ENCODE results near the gene NUDT4. TPM values are rescaled to one million over a fixed set of nuclear protein-coding genes. Genes with fewer than 3 reads are reported as not detected.
"Not testable (repeated sequence)": the region's sequence is repeated elsewhere in the genome, so short reads cannot be mapped to it uniquely, and the experiment has no call there.

The NUDT4 gene
- polyA plus RNA-seq, 1 experiment = 77.7 TPM

- POLR2A ChIA-PET = no interaction called here
- Histone ChIP-seq H3K4me3 (ENCODE audit: low read depth, low read length) (no peak overlapping the region), H3K27me3 (ENCODE audit: control insufficient read depth, insufficient read depth, low read length) (no peaks in the 10 kb centered on the region), H3K9me3 (ENCODE audit: control insufficient read depth, insufficient read depth, low read length) (no peaks in the 10 kb centered on the region), H3K27ac (ENCODE audit: low read depth, low read length) (no peak overlapping the region)
- CTCF ChIA-PET = interaction anchor here (0.9 to 1.2 kb wide), 3 partner anchors 10 to 672 kb away, joined by 3 to 12 read pairs (median 3); no protein-coding TSS in a partner anchor
- no peak for TF ChIP-seq CTCF (IDR thresholded peaks at IDR 0.05; ENCODE audit: low read depth, low read length)
- DNase-seq (ENCODE audit: low read depth, low spot score) = no peak
Observed at GRCh38 chr12:93429852-93430251, 52.1 kb downstream of the NUDT4 start.

DNA sequence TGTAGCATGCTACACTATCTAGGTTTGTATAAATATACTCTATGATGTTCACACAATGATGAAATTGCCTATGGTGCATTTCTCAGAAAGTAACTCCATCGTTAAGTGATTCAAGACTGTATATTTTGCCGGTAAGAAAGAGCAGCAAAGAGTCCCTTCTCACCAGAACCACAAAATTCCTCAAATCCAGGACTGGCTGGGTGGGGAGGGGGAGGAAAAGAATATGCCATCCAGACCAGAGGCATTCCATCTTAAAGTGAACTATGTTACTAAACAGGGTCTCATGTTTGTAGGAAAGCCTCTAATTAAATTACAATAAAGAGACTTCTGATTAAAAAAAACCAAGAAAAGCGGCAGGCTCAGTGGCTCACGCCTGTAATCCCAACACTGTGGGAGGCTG, 52.6 kb downstream of the NUDT4 start:
- DNase-seq (ENCODE audit: low read depth, low spot score) = no peak
- TF ChIP-seq CTCF (IDR thresholded peaks at IDR 0.05; ENCODE audit: low read depth, low read length) = no peak
- CTCF ChIA-PET = interaction anchor here (0.9 to 1.2 kb wide), 3 partner anchors 11 to 672 kb away, joined by 3 to 12 read pairs (median 3); no protein-coding TSS in a partner anchor
- POLR2A ChIA-PET = no interaction called here
- Histone ChIP-seq H3K9me3 (ENCODE audit: control insufficient read depth, insufficient read depth, low read length) (no peaks in the 10 kb centered on the region), H3K4me3 (ENCODE audit: low read depth, low read length) (no peak overlapping the region), H3K27ac (ENCODE audit: low read depth, low read length) (no peak overlapping the region), H3K27me3 (ENCODE audit: control insufficient read depth, insufficient read depth, low read length) (no peaks in the 10 kb centered on the region)

DNA sequence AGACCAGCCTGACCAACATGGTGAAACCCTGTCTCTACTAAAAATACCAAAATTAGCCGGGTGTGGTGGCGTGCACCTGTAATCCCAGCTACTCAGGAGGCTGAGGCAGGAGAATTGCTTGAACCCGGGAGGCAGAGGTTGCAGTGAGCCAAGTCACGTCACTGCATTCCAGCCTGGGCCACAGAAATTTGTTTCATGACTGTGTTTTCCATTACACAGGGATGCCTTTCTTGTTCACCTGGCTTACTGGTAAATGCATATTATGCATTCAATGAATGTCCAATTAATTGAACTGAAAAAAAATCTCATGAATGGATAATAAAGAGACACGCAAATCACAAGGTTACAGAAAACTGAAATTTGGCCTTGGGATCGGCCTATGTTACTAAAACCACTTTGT, 54.3 kb downstream of the NUDT4 start:
- POLR2A ChIA-PET = interaction anchor here (0.6 kb wide), 1 partner anchor 347 kb away, joined by 3 read pairs; no protein-coding TSS in a partner anchor
- CTCF ChIA-PET = interaction anchor here (1.4 to 2.0 kb wide), 2 partner anchors 13 to 670 kb away, joined by 6 to 8 read pairs; no protein-coding TSS in a partner anchor
- DNase-seq (ENCODE audit: low read depth, low spot score); H3K9me3 ChIP-seq (ENCODE audit: control insufficient read depth, insufficient read depth, low read length); H3K27me3 ChIP-seq (ENCODE audit: control insufficient read depth, insufficient read depth, low read length); H3K4me3 ChIP-seq (ENCODE audit: low read depth, low read length); H3K27ac ChIP-seq (ENCODE audit: low read depth, low read length): not testable (repeated sequence)

DNA sequence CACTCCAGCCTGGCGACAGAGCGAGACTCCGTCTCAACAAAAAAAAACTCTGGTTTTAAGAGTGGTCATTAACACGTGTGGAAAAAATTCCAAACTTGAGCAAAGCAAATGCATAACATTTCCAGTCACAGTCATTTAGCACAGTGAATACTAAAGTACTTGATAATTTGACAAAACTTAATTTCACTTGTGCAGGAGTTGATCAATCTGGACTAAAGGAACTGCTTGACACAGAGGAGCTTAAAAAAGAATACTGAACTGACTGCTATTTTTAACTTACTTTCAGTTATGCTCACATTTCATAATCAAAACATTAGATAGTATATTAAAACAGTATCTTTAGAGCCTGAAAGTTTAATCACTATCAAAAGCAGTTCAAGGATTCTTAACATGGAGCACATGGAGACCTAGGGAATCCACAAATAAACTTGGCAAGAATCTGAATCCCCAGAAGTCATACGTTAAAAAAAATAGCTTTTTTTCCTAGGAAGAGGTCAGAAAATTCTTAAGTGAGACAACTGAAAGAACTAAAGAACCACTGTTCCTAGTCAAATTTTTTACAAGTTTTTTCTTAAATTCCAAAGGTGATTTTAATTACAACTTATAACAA, 56.6 kb downstream of the NUDT4 start:
- no peak overlapping the region for H3K27ac ChIP-seq (ENCODE audit: low read depth, low read length)
- no peak for DNase-seq (ENCODE audit: low read depth, low spot score)
- no peaks in the 10 kb centered on the region for H3K27me3 ChIP-seq (ENCODE audit: control insufficient read depth, insufficient read depth, low read length)
- ChIA-PET CTCF (interaction anchor here (1.0 to 5.5 kb wide), 3 partner anchors 14 to 668 kb away, joined by 3 to 32 read pairs (median 3); no protein-coding TSS in a partner anchor), POLR2A (no interaction called here)
- H3K9me3 ChIP-seq (ENCODE audit: control insufficient read depth, insufficient read depth, low read length) = no peaks in the 10 kb centered on the region
- no peak for TF ChIP-seq CTCF (IDR thresholded peaks at IDR 0.05; ENCODE audit: low read depth, low read length)
- no peak overlapping the region for H3K4me3 ChIP-seq (ENCODE audit: low read depth, low read length)

DNA sequence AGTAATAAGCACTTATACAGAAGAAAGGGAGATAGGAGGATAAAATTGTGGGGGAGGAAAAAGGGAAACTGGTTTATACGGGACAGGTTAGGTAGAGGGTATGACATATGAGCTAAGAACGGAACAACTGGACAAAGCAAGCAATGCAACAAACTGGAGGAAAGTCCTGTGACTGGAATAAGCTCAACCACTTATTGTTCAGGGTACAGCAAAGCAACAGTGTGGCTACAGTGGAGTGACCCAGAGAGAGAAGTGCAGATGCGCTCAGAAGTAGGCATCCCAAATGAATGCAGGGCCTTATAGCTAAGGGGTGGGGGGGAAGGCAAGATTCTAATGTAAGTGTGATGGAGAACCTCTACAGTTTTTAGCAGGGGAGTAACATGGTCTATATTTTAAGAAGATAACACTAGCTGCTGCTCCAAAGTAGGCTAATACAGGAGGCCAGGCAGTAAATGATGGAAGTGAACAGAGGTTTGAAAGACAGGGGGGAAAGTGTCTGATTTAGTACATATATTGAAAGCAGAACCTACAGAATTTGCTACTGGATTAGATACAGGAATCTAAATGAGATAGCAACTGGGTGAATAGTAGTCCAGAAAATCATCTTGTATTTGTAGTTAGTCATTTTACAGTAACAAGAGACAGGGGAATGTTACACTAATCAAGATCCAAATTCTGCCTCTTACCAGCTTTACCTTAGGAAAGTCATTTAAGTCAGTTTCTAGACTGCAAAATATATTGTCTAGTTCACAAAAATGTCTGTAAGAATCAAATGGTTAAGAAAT, 60.7 kb downstream of the NUDT4 start:
- Histone ChIP-seq H3K4me3 (ENCODE audit: low read depth, low read length) (no peak overlapping the region), H3K27me3 (ENCODE audit: control insufficient read depth, insufficient read depth, low read length) (no peaks in the 10 kb centered on the region), H3K27ac (ENCODE audit: low read depth, low read length) (no peak overlapping the region), H3K9me3 (ENCODE audit: control insufficient read depth, insufficient read depth, low read length) (no peaks in the 10 kb centered on the region; the same call in 1 of the 2 replicates)
- ChIA-PET POLR2A (no interaction called here), CTCF (interaction anchor here (0.6 to 5.5 kb wide), 3 partner anchors 18 to 696 kb away, joined by 3 to 32 read pairs (median 7); no protein-coding TSS in a partner anchor)
- no peak for DNase-seq (ENCODE audit: low read depth, low spot score)
- TF ChIP-seq CTCF (IDR thresholded peaks at IDR 0.05; ENCODE audit: low read depth, low read length) = no peak
